A549 (cell line): ENCODE results near the gene CDC42BPG.

Experiments
- CEBPB ChIP-seq, 2 experiments: fragments of >200 bp in 1 of 2; sonication (Bioruptor Twin) in 1 of 2; formaldehyde crosslinking in 1 of 2; IDR thresholded peaks; 2 replicates each; pipeline ENCODE4 v1.6.1; 2012 to 2016
- CTCF ChIP-seq: fragments of >200 bp; sonication (Bioruptor Twin); formaldehyde crosslinking; IDR thresholded peaks from 3 replicates; pipeline ENCODE4 v1.5.1; 2016
- PBX3 ChIP-seq: IDR thresholded peaks from 2 replicates; pipeline ENCODE4 v1.6.1; 2012
- POLR2A ChIP-seq: IDR thresholded peaks from 2 replicates; pipeline ENCODE4 v1.6.1; 2012; ENCODE audit warnings: mild to moderate bottlenecking, low read length
- TF ChIP-seq, protein P1 (sequence below): IDR thresholded peaks from 2 replicates; pipeline ENCODE4 v1.6.1; 2012
- TF ChIP-seq, protein P2 (sequence below): fragments of 250-450 bp; sonication (Bioruptor Pico); IDR thresholded peaks from 2 replicates; pipeline ENCODE4 v1.5.0; 2021; ENCODE audit warnings: mild to moderate bottlenecking, moderate library complexity, borderline replicate concordance

- TF ChIP-seq, protein P1, sequence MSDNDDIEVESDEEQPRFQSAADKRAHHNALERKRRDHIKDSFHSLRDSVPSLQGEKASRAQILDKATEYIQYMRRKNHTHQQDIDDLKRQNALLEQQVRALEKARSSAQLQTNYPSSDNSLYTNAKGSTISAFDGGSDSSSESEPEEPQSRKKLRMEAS, result no peak
- TF ChIP-seq CTCF, result no peak
- no peak for TF ChIP-seq POLR2A
- no peak for TF ChIP-seq PBX3
- TF ChIP-seq, protein P2, sequence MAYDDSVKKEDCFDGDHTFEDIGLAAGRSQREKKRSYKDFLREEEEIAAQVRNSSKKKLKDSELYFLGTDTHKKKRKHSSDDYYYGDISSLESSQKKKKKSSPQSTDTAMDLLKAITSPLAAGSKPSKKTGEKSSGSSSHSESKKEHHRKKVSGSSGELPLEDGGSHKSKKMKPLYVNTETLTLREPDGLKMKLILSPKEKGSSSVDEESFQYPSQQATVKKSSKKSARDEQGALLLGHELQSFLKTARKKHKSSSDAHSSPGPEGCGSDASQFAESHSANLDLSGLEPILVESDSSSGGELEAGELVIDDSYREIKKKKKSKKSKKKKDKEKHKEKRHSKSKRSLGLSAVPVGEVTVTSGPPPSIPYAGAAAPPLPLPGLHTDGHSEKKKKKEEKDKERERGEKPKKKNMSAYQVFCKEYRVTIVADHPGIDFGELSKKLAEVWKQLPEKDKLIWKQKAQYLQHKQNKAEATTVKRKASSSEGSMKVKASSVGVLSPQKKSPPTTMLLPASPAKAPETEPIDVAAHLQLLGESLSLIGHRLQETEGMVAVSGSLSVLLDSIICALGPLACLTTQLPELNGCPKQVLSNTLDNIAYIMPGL, result no peak
- no peak for TF ChIP-seq CEBPB (IDR thresholded peaks at IDR 0.05)
Observed at GRCh38 chr11:64835616-64836447, 8.6 kb downstream of the CDC42BPG start.
